Measurements from ENCODE around the gene NONO.
"Not testable (repeated sequence)": the region's sequence is repeated elsewhere in the genome, so short reads cannot be mapped to it uniquely, and the experiment has no call there.

The NONO gene

DNA sequence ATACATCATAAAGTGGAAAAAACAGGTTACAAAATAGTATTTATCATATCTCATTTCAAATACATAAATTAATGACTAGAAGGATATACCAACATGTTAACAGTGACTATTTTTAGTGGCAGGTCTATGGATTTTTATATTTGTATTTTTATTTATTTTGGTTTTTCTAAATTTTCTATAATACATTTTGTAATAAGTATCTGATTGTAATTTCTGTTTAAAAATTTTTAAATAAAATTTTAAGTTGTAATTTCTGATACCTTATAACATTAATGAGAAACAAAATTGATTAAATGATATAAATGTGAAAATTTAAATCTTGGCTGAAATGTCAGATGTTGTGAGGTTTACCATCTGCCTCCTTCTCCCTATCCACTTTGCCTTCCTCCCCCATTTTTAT, 2.5 kb downstream of the NONO start:
- DNase-seq, result no peak

DNA sequence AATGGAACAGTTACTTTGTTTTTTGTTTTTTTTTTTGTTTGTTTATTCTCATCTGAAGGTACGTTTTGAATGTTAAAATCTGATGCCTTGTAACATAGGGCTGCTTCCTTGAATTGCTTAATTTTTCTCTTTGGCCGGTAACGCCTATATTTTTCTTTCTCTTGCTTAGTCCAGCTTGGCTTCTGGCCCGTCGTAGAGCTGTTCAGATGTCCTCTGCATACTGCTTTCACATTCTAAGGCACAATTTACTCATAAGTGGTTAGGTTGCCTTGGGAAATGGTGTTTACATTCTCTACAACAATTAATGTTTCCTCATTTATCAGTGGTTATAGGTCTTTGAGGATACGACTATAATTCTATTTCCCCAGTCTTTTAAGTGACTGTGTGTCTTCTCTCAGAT, 7.9 kb downstream of the NONO start:
- DNase-seq, result no peak

- no peak for DNase-seq
These were observed 9.4 kb downstream of the NONO start for GRCh38 chrX:71292669-71293365.

DNA sequence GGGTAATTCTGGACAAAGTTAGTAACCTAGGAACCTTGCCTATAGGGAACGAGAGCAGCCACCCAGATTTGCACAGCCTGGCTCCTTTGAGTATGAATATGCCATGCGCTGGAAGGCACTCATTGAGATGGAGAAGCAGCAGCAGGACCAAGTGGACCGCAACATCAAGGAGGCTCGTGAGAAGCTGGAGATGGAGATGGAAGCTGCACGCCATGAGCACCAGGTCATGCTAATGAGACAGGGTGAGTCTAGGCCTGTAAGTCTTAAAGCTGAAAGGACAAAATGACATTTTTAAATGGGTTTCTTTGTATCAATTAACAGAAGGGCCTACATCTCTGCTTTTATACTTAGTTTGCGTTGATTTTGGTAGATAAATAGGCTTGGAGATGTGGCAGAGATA, 13.4 kb downstream of the NONO start:
- no peak for DNase-seq

DNA sequence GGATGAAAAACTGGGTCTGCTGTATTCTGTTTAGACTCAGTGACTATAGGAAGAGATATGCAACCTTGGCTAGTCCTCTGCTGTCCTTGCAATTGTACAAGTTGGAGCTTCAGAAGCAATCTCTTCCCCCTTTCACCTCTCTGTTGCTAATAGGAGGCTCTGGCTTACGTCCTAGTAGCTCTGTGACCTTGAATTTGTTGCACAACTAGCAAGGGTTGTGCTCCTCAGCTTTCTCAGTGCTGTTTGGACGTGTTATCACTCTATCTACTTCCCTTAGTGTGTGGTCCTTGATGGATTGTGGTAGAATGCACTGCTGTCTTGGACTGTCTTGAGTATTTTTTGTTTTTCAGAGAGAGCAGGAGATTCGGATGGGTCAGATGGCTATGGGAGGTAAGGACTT, 14.7 kb downstream of the NONO start:
- no peak for DNase-seq

DNA sequence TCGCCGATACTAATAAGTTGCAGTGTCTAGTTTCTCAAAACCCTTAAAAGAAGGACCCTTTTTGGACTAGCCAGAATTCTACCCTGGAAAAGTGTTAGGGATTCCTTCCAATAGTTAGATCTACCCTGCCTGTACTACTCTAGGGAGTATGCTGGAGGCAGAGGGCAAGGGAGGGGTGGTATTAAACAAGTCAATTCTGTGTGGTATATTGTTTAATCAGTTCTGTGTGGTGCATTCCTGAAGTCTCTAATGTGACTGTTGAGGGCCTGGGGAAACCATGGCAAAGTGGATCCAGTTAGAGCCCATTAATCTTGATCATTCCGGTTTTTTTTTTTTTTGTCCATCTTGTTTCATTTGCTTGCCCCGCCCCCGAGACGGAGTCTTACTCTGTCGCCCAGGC, 16.6 kb downstream of the NONO start:
- DNase-seq, result not testable (repeated sequence)

DNA sequence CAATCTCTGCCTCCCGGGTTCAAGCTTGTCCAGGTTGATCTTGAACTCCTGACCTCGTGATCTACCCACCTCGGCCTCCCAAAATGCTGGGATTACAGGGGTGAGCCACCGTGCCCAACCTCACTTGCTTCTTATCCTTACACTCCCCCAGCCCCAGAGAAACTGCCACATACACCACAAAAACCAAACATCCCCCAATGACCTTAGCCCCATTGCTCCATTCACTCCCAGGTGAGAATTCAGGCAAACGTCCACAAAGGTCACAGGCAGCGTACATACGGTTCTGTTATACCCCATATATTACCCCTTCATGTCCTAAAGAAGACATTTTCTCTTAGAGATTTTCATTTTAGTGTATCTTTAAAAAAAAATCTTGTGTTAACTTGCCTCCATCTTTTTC, 17.1 kb downstream of the NONO start:
- DNase-seq, result not testable (repeated sequence)

DNA sequence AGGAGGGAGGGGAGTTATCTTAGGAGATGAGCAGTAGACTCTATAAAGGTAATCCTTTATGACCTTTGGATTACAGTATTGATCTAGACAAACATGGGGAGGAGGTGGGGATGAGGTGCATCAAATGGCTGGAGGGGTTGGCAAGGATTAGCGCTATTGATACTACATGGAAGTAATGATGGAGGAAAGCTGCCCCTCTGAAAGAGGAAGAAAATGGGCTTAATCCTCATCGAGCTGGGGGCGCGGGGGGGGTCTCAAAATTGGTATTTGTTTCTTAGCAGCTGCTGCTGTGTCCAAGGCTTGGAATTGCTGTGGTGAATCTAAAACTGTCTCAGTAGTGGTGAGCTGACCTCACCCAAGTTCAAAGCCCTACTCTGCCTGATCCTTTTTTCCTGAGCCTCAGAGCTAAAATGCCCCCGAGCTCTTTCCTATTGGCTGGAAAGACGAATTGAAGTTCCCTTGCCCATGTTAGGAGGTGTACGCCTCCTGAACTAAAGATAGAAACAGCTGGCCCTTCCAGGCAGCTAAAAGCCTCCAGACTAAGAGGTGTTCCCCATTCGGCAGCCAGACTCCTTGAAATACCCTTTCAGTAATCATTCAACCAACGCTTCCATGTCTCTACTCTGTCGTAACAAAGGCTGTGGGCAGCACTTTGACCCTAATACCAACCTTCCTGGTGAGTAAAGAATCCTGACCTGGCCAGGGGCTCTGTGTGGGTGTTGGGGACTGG, 17.9 kb downstream of the NONO start, which contains the start of gene ITGB1BP2:
TSS of gene ITGB1BP2 (plus strand) at position 556 of the 730 bp plus-strand sequence. CDS start at position 613, 57 bp downstream.
- DNase-seq, result no peak

GRCh38 chrX:71302461-71303213, 19.2 kb downstream of the NONO start:
- DNase-seq, result no peak

GRCh38 chrX:71304561-71304960, 21.1 kb downstream of the NONO start:
- no peak for DNase-seq

DNA sequence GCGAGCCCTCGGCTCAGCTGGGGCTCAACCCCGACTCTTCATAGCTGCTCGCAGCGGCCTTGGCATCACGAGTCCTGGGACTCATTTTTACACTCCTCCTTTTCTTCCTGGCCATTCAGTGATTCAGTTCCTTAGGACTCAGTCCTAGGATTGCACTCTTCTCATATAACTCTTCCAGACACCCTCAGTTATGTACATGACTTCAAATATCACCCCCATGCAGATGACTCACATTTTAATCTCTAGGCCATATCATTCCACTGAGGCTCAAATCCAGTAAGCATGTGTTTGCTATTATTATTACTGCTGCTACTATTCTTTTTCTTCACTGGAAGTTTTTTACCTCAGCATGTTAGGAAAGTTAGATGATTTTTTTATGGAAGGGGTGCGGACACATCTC, 32.5 kb downstream of the NONO start:
- DNase-seq, result no peak

DNA sequence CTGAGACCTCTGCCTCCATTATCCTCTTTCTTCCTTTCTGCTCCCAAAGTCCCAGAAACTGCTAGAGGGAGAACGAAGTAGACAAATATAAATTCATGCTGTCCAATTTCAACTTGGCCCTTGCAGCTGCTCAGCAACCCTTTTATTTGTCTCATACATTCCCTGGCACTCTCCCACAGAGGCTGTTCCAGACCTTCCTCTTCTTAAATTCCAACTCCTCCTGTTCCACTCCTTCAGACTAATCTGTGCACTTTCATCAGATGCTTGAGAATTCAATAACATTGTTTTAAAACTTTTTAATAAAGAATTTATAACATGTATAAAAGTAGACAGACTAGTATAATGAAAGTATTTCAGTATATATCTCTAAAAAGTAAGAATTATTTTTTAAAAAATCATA, 33.5 kb downstream of the NONO start:
- not testable (repeated sequence) for DNase-seq

DNA sequence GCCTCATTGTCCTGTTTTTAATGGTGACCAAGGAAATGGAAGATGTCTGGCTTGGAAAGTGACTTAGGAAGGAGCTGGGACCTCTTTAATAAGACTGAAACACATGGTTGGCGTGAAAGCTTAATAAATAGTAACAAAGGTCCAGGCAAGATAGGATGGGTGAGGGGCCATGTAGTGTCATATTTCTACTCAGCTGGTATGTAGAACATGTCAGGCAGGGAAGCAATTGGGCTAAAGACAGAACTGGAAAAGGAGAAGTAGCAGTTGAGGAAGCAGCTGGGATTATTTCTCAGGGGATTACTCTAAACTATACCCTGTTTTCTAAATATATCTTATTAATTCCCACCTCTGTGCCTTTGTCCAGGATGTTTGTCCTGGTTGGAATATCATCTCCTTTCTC, 36.7 kb downstream of the NONO start:
- DNase-seq, result no peak

DNA sequence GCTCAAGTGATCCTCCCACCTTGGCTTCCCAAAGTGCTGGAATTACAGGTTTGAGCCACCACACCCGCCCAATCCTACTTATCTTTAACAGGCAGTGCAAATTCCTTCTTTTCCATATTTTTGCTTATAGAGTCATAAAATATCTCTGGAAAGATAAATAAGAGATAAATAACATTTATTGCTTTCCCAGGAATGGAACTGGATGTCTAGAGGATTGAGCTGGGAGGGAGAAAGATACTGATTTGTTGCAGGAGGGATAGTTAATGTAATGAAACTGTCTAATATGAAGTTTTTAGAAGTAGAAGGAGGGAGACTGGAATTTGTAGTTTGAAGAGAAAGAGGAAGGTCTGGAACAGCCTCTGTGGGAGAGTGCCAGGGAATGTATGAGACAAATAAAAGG, 38.3 kb downstream of the NONO start:
- DNase-seq, result no peak

GRCh38 chrX:71324452-71324851, 41.0 kb downstream of the NONO start:
- not testable (repeated sequence) for DNase-seq

DNA sequence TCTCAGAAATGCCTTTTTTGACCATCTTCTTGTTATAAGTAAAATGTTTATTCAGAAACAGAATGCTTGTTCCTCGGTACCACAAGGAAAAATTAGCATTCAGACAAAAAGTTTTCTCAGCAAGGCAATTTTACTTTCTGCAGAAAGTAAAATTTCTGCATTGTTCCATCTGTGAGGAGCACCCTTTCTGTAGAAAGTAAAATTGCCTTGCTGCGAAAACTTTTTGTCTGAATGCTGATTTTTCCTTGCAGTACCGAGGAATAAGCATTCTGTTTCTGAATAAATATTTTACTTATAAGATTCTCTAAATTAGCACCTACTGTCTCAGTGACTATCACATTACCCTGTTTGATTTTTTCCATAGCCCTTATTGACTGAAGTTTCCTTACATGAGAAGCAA, 43.0 kb downstream of the NONO start:
- DNase-seq, result no peak

DNA sequence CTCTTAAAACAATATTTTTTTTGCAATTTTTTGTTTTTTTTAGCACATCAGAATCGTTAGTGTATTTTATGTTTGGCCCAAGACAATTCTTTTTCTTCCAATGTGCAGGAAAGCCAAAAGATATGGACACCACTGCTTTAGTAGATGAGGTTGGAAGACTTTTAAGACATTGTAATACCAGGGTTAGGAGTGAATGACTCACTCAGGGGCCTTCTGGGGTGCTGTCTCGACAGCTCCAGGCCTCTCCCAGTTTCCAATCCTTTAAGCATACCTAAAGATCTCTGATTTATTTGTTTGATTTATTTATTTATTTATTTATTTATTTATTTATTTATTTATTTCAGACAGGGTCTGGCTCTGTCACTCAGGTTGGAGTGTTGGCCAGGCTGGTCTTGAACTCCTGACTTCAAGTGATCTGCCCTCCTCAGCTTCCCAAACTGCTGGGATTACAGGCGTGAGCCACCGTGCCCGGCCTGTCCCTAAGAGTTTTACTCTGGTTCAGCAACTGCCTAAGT, 65.8 kb downstream of the NONO start:
- not testable (repeated sequence) for DNase-seq

GRCh38 chrX:71349867-71350266, 66.4 kb downstream of the NONO start:
- DNase-seq, result not testable (repeated sequence)
